ENCODE results near the gene CDX1.

CDX1 gene

GRCh38 chr5:150146862-150147601 lies 19.5 kb upstream of the CDX1 start:
- DNase-seq (ENCODE audit: low spot score) = no peak

- no peak for DNase-seq (ENCODE audit: low spot score)
Observed at GRCh38 chr5:150147670-150148069, 18.9 kb upstream of the CDX1 start.

- no peak for DNase-seq (ENCODE audit: low spot score)
Observed at GRCh38 chr5:150148117-150148927, 18.3 kb upstream of the CDX1 start.

DNA sequence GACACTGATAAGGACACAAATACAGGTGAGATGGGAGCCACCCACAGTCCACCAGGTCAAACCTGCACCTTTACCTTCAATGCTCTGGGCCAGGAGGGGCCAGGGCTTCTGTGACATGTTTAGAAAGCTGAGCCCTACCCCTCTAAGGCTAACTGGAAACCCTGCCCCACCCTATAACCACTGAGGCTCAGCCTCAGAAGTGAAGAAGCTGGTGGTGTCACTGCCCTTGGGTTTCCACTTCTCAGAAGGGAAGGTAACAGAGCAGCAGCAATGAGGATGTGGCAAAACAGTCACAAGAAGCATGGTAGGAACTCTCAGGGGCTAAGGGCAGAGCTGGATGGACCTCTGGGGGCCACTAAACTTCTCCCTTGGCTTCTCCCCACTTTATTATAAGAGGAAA lies 17.0 kb upstream of the CDX1 start:
- DNase-seq (ENCODE audit: low spot score) = no peak

- DNase-seq (ENCODE audit: low spot score) = no peak
Observed at GRCh38 chr5:150152636-150153462, 13.7 kb upstream of the CDX1 start.

DNA sequence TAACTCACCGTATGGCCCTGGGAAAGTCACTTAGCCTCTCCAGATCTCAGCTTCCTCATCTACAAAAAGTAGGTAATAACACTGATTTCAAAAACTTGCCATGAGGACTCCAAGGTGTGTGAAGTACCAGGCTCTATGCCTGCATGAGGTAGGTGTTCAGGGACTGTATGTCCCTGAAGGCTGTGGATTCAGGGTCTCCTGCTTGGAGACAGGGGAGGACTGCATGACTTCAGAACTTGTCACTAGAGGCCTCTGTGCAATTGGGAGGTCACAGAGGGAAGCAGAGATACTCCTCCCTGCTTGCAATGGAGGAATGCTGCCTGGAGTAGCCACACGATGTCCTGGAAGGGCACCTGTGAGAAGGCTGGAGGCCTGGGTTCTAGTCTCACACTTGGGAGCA lies 13.1 kb upstream of the CDX1 start:
- DNase-seq (ENCODE audit: low spot score) = no peak

DNA sequence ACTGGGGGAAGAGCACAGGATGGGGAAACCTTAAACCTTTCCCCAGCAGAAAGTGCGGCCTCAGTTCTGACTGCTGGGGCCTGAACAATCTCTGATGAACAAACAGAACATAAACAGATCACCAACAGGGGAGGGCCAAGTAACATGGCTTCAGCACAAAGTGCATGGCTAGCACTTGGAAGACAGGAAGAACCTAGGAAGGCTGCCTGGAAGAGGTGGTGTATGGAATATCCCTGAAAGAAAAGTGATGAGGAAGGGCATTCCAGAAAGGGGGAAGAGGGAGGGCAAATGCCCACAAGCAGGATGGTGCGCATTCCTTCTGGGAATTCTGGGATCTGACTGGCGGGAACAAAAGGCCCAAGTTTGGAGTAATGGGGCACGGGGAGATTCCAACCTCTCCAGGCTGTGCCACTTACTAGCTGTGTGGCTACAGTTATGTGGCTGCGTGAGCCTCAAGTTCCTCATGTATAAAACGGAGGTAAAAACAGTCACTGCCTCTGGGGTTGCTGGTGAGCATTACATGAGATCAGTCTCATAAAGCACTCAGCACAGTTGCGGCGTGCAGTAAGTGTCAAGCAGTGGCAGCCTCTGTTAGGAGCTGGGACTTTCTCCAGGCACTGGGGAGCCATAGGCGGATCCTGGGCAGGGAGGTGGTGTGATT lies 12.5 kb upstream of the CDX1 start:
- DNase-seq (ENCODE audit: low spot score) = no peak

DNA sequence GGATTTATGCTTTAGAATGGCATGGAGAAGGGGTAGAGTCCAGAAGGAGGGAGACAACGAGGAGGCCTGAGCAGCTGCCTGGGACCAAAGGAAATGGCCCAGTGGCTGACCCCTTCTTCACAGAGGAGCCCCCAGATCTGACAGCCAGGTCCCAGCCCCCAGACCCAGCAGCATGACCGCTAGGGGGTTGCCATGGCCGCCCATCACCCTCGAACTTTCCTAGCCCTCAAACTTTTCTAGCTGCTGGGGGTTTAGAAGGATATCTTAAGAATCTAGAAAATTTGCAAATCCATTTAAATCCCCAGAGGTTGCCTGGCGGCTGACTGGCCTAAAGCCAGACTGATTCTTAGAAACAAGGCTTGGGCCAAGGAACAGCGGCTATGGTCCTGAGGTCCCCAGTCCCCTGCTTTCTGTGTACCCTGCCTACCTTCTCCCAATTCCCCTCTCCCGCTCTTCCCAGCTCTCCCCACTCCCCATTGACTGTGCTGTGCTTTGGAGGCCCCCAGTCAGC lies 11.9 kb upstream of the CDX1 start:
- DNase-seq (ENCODE audit: low spot score) = no peak

DNA sequence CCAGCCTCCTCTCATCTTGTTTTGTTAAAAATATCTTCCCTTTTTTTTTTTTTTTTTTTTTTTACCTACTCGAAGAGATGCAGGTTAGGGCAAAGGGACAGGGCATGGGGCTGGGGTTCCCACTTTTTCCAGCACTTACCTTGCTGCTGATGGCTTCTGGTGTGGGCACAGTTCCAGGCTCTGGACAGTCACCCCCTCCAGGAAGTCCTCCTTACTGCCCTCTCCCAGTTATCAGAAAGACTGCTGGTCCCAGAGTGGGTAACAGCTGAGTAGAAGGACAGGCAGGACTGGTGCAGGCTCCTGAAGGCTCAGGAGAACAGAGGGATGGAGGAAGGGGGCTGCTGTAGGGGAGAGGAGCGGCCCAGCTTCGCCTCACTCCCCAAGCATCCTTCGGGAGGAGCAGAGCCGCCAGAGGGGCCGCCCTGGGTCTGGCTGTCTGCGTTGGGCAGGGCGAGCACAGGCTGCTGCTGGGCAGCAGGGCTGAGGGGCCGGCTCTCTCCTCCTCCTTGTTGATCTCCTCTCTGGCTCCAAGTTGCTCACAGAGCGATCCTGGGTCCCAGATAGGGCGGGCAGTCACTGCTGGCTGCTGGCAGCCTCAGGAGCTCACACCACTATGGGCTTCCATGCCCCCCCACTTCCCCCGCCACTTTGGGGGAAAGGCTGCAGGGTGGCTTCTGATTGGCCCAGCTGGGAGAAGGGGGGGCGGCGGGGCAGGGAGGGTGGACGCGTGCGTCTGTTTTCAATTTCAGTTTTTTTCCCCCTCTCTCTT lies 11.1 kb upstream of the CDX1 start, which contains the start of gene PDGFRB:
Gene PDGFRB (minus strand): TSS at position 588 of the 769 bp plus-strand sequence. CDS start 18,798 bp downstream, outside the sequence.
- DNase-seq (ENCODE audit: low spot score) = no peak

DNA sequence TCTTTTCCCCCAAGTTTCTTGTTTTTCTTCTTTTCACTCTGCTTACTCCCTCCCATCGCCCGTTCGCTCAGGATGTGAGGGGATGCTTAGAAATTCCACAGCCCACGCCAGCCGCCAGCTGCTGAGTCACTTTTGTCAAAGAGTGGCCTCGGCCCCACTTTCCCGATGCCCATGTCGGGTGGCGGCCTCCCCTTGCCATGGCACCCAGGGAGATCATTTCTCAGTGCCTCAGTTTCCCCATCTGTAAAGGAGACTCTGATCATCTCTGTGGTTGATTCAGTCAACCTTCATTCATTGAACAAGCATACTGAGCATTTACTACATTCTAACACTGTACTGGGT lies 10.6 kb upstream of the CDX1 start:
- no peak for DNase-seq (ENCODE audit: low spot score)

- DNase-seq (ENCODE audit: low spot score) = no peak
Observed at GRCh38 chr5:150156540-150156939, 10.0 kb upstream of the CDX1 start.

- DNase-seq (ENCODE audit: low spot score) = no peak
Observed at GRCh38 chr5:150157168-150157567, 9.4 kb upstream of the CDX1 start.

GRCh38 chr5:150158170-150158949 lies 8.2 kb upstream of the CDX1 start:
- DNase-seq (ENCODE audit: low spot score) = no peak

DNA sequence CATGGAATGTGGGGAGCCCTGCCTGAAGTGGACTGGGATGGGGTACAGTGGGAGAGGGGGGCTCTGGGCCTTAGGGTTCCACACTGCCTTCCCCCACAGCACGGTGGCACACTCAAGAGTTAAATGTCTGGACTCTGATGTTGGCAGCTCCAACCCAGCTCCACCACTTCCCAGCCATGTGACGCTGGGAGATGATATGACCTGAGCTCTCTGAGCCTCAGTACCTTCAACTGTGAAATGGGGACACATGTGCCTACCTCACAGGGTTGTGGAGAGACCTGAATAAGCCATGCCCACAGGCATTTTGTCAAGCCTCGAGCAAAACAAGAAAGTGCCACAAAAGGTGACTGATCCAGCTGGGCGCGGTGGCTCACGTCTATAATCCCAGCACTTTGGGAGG lies 7.5 kb upstream of the CDX1 start:
- DNase-seq (ENCODE audit: low spot score) = no peak

GRCh38 chr5:150159741-150160179 lies 6.8 kb upstream of the CDX1 start:
- no peak for DNase-seq (ENCODE audit: low spot score)

GRCh38 chr5:150160448-150161081 lies 6.0 kb upstream of the CDX1 start:
- no peak for DNase-seq (ENCODE audit: low spot score)

DNA sequence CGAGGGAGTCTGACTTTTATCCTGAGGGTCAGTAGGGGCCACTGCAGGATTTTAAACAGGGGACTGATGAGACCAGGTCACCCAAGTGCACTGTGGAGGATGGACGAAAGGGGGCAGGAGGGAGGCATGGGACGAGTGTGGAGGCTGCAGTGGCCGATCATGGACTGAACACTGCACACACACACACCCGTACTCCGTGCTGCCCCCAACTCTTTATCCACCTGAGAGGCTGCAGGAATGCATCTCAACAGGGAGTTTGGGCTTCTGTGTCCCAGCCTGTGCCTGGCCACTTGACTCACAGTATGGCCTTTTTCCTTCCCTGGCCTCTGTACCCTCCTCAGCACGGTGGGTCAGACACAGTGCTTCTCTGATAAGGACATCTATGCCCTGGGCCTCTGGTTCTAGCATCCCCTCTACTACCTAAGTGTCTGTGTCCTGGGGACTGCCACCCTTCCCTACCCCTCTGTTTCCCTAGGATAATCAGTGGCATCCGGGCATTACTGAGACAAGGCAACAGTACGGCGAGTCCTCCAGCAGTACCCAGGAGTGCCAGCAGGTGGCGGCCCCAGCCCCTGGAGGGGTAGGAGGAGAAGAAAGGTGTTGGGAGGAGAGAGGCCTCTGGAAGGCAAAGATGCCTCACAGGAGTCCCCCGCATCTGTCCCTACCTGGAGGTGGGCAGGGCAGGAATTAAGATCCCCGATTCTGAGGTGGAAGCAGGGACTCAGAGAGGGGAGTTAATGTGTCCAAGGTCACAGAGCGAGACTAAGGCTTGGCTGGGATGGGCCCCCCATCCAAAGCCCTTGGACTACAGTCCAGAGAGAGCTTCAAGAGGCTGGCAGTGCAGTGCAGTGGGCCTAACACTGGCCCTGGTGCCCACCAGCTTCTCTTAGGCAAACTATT lies 5.1 kb upstream of the CDX1 start:
- DNase-seq (ENCODE audit: low spot score) = peak; percentile 63

- no peak for DNase-seq (ENCODE audit: low spot score)
Observed at GRCh38 chr5:150162142-150162513, 4.5 kb upstream of the CDX1 start.

GRCh38 chr5:150163035-150163434 lies 3.5 kb upstream of the CDX1 start:
- DNase-seq (ENCODE audit: low spot score) = no peak

All from hematopoietic multipotent progenitor cell treated with erythropoietin and hydrocortisone succinate and interleukin-3 and kit ligand, for 15 days (in vitro differentiated cells).